Stimulated activated CD4-positive, alpha-beta T cell treated with anti-CD3 and anti-CD28 coated beads, Interleukin-4, amount 100 ng/mL, for 1 hour (primary cell): Measurements from ENCODE around the gene SOS1.
"Not testable (repeated sequence)": the region's sequence is repeated elsewhere in the genome, so short reads cannot be mapped to it uniquely, and the experiment has no call there.

Experiments
- DNase-seq: peaks from one replicate; pipeline ENCODE4 v3.0.0-alpha.2; 2020

Gene SOS1

DNA sequence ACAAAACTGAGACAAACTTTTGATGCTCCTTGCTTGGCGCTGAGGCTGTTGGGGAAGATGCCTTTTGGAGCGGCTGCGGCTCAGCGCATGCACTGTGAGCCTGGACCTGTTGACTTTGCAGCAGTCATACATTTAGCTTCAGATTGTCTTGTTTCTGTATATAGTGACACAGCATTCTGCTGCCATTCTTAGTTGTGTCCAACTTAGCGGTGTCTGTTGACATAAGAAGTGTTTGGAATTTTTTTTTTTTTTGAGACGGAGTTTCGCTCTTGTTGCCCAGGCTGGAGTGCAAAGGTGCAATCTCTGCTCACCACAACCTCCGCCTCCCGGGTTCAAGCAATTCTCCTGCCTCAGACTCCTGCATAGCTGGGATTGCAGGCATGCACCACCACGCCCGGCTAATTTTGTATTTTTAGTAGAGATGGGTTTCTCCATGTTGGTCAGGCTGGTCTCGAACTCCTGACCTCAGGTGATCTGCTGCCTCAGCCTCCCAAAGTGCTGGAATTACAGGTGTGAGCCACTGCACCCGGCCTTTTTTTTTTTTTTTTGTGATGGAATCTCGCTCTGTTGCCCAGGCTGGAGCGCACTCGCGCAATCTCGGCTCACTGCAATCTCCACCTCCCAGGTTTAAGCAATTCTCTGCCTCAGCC, 17.5 kb upstream of the SOS1 start:
- not testable (repeated sequence) for DNase-seq

DNA sequence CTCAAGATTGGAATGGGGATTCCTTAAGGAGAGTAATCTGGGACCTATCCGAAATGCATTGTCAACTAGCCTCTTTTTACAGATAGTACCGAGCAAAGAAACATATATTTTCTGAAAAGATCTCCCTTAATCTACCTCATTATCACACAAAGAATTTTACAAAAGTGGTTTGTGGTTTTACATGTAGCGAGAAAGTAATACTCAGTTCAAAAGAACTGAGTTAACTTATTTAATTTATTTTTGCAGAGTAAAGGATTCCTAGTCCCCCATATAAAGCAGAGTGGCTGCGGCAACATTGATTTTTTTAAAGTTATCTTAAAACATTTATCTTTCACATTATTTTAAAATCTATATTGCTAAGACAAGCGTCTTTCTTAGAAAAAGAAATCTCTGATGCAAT, 15.9 kb upstream of the SOS1 start:
- DNase-seq: no peak

GRCh38 chr2:39135690-39136259, 14.9 kb upstream of the SOS1 start:
- no peak for DNase-seq

GRCh38 chr2:39133215-39133851, 12.5 kb upstream of the SOS1 start:
- DNase-seq: no peak

GRCh38 chr2:39128919-39129391, 8.1 kb upstream of the SOS1 start:
- DNase-seq: peak; percentile 57

DNA sequence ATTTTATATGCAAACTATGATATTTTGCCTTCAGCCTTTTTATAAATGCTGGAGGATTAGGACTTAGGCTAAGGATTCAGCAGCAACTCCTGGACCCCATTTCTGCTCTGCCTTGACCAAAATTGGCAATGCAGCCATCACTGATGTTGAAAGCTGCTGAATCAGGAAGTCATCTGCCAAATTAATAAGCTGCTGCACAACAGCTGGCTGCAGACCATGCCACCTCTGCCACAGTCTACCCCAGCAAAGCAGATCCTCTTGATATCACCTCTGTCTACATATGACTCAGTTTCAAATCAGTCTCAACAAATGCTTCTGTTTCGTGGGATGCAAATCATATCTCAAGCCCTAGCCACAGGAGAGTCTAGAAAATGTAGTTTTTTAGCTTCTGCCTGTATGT, 7.1 kb upstream of the SOS1 start:
- peak; percentile 35 for DNase-seq

DNA sequence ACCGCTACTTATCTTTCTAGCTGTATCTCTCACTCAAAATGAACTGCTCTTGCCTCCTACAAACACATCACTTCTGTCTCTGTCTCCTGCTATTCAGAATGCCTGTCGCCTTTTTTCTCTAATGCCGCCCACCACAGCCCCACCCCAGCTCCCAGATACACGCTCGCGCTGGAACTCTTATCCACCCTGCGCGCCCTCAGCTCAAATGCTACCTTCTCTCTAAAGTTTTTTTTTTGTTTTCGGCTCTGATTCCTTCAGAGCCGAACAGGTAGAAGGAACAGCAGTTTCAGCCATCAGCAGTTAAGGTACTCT, 3.9 kb upstream of the SOS1 start:
- DNase-seq: peak; percentile 40

- DNase-seq: peak; percentile 95
Observed at GRCh38 chr2:39124000-39124745, 3.3 kb upstream of the SOS1 start.

DNA sequence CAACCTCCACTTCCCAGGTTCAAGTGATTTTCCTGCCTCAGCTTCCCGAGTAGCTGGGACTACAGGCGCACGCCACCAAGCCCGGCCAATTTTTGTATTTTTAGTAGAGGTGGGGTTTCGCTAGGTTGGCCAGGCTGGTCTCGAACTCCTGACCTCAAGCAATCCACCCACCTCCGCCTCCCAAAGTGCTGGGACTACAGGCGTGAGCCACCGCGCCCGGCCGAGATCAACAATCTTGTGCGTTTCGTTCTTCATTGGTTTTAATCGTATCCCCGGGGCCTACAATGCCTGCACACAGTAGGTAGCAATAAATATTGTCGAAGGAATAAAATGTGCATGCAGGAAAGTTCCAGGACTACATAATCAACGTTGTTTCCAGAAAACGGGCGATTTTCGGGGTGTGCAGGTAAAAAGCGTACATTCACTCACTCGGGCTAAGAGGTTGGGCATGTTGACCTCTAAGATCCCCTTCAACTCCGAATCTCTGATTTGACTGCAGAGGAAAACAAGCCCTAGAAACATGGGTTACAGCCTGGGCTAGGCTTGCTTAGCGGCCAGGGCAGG, 2.7 kb upstream of the SOS1 start:
- DNase-seq: no peak

- no peak for DNase-seq
Observed at GRCh38 chr2:39121523-39122063, 742 bp upstream of the SOS1 start.

DNA sequence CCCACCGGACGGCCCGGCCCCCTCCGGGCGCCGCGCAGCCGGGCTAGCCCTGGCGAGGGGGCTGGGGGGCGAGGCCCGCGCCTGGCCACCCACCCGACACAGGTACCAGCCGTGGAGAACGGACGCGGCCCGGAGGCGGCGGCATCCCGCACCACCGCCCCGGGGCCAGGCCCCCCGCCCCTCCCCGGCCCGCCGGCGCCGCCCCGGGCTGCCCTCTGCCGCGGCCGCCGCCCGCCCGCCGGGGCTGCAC, 405 bp downstream of the SOS1 start:
- no peak for DNase-seq

DNA sequence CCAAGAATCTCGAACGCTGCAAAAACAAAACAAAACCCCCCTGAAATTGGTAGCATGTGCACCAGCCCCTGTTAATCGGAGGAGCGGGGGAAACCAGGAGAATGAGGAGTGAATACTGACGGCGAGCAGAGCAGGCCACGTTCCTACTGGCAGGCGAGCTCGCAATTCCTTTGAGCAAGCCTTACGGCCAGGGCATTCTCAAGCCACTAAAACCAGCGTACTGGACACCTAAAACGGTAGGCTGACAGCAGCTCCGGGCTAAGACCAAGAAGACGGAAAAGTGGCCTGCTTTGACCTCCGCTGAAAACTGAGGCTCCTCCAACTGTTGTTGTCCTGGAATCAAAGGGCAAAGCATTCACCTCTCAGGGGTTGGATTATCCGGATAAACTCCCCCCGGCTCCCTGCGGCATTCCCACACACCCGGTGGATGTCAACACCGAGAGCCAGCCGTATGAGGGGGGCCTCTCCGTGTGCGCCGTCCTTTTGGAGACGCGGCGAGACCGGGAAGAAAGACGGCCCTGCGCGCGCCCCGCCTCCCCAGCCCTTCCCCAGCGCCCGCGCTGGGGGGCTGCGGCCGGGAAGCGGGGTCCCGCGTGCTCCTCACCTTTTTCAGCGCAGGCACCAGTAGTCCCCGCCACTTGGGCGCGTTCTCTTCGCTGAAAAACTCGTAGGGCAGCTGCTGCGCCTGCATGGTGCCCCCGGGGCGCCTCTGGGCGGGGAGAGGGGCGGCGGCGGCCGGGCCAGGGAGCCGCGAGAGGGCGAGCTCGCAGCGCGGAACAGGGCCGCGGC, 925 bp downstream of the SOS1 start:
- DNase-seq: peak; percentile 63

GRCh38 chr2:39118786-39119499, 1.9 kb downstream of the SOS1 start:
- no peak for DNase-seq

- no peak for DNase-seq
Observed at GRCh38 chr2:39115556-39115955, 5.3 kb downstream of the SOS1 start.

DNA sequence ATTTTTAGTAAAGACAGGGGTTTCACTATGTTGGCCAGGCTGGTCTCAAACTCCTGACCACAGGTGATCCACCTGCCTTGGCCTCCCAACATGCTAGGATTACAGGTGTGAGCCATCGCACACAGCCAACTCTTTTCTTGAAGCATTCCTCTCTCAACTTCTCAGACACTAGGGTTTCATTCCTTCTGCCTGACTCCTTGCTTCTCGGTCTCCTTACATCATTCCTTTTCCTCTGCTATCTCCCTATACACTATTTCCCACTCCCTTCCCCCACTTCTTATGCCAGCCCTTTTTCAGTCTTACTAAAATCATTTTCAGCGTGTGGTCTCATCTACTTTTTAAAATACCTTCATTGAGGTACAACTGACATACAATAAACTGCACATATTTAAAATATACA, 6.1 kb downstream of the SOS1 start:
- DNase-seq: no peak

DNA sequence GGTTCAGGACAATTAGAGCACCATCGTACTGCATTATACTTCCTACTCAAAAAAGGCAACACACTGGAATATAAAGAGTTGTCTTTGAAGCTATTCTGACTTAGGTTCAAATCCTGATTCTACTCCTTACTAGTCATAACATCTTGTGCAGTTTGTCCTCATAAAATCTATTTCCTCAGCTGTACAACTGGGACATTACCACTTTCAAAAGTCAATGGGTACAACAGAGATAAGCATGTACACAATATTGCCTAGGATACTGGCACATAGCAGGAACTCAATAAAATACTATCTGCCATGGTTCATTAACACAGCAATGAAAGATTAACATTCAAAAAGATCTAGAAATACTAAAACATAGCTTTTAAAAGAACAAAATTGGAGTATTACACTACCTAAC, 11.3 kb downstream of the SOS1 start:
- DNase-seq: no peak

DNA sequence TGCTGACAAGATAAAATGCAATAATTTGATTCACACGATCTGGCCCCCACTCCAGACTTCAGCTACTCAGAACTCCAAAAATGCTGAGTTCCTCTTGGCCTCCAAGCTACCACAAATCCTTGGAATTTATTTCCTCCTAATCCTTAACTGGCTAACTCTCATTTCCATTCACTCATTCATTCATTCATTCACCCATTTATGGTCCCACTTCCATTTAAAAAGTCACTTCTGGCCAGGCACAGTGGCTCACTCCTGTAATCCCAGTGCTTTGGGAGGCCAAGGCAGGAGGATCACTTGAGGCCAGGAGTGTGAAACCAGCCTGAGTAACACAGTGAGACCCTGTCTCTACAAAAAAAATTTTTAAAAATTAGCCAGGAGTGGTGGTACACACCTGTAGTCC, 12.5 kb downstream of the SOS1 start:
- DNase-seq: no peak

- DNase-seq: no peak
Observed at GRCh38 chr2:39107724-39108273, 13.1 kb downstream of the SOS1 start.

DNA sequence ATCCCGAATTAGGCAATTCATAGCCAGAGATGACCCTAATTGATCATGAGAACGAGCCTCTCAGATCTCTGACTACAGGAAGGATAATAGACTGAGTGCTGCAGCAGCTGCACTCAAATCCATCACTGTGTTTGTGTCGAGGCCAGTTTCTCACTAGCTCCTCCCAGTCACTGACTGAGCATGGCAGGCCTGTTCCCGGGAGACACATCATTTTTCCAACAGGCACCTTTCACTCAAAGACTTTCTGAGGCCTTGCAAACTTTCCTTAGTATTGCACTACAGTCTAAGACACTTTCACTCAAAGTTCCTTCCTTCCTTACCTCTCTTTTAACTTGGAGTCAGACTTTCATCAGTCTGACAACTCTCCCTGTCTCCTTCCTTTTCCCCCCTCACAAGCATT, 13.7 kb downstream of the SOS1 start:
- no peak for DNase-seq

DNA sequence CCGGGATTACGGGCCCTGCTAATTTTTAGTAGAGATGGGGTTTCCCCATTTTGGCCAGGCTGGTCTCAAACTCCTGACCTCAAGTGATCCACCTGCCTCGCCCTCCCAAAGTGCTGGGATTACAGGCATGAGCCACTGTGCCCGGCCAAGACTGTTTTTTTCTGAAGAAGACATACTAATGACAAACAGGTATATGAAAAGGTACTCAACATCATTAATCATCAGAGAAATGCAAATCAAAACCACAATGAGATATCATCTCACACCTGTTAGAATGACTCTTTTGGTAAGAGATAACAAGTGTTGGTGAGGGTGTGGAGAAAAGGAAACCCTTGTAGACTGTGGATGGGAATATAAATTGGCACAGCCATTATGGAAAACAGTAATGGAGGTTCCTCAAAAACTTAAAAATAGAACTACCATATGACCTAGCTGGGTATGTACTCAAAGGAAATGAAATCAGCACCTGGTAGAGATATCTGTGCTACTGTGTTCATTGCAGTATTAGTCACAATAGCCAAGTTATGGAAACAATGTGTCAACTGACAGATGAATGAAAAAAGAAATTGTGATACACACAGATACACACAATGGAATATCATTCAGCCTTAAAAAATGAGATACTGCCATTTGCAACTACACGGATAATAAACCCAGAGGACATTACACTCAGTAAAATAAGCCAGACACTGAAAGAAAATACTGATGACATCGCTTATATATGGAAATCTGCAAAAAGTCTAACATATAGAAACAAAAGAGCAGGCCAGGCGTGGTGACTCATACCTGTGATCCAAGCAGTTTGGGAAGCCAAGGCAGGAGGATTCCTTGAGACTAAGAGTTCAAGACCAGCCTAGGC, 20.8 kb downstream of the SOS1 start:
- no peak for DNase-seq
